GM04503 (cell line): ENCODE measurements around the gene SERTAD2.

ENCODE experiments used
- DNase-seq: peaks from one replicate; pipeline ENCODE4 v3.0.0-alpha.2; 2012; ENCODE audit warnings: low read depth

Gene SERTAD2

GRCh38 chr2:64581777-64582539 lies 71.8 kb downstream of the SERTAD2 start:
- no peak for DNase-seq
